Kidney (tissue), 22 donors: ENCODE results near the gene SURF1. TPM values are rescaled to one million over a fixed set of nuclear protein-coding genes. Genes with fewer than 3 reads are reported as not detected.

Experiments
- DNase-seq, 5 donors: peaks; one replicate each; pipeline ENCODE4 v3.0.0-alpha.2; 2013 to 2020
- FAIRE-seq: peaks from 2 replicates; lab custom pipeline; 2012; peaks lifted over from hg19 to GRCh38; lab: Jason Lieb, UNC
- H3K27ac ChIP-seq, 2 donors: one replicate each; pipeline ENCODE4 v1.7.0; 2013; ENCODE audit warnings: low read depth in 2 of 2, low read length in 2 of 2, inconsistent platforms in 1 of 2
- H3K27me3 ChIP-seq: one replicate; pipeline ENCODE4 v1.7.1; 2013; ENCODE audit warnings: low read length, inconsistent platforms; ENCODE audit not compliant: control insufficient read depth, insufficient read depth
- H3K36me3 ChIP-seq, 3 donors: one replicate each; pipeline versions ENCODE4 v1.7.0 to v1.7.1; 2013; ENCODE audit warnings: low read length in 3 of 3, control low read depth in 1 of 3, inconsistent platforms in 1 of 3; ENCODE audit not compliant: insufficient read depth in 3 of 3, control insufficient read depth in 2 of 3
- H3K4me1 ChIP-seq, 3 donors: one replicate each; pipeline versions ENCODE4 v1.7.0 to v1.7.1; 2013; ENCODE audit warnings: low read length in 3 of 3, inconsistent platforms in 1 of 3, low read depth in 1 of 3; ENCODE audit not compliant: control insufficient read depth in 2 of 3, insufficient read depth in 2 of 3
- H3K4me3 ChIP-seq, 3 donors: one replicate each; pipeline versions ENCODE4 v1.7.0 to v1.8.1; 2013; ENCODE audit warnings: low read length in 3 of 3, control low read depth in 1 of 3, inconsistent platforms in 1 of 3
- H3K9ac ChIP-seq, 3 donors: one replicate each; pipeline versions ENCODE4 v1.7.0 to v1.7.1; 2013; ENCODE audit warnings: low read length in 3 of 3, control low read depth in 1 of 3, inconsistent platforms in 1 of 3
- H3K9me3 ChIP-seq, 3 donors: one replicate each; pipeline versions ENCODE4 v1.7.0 to v1.7.1; 2013; ENCODE audit warnings: low read length in 3 of 3, control low read depth in 1 of 3, inconsistent platforms in 1 of 3; ENCODE audit not compliant: control insufficient read depth in 2 of 3, insufficient read depth in 1 of 3
- intact Hi-C: fragments of 100-400 bp; cut with DNase I; formaldehyde crosslinking; loops from one replicate; pipeline ENCODE4 v1.11.1; 2022
- long read RNA-seq, 10 donors: library from polyadenylated mRNA in 1 of 10; unstranded in 1 of 10; transcript quantifications; one replicate each; pipeline ENCODE4 v2.0.0 and lab custom pipeline, GENCODE V29; 2021 to 2026
- polyA plus RNA-seq: library from polyadenylated mRNA; stranded (reverse); fragments of 350-450 nt; fragmentation: Illumina TruSeq; extraction: RNeasy Lipid Tissue Mini Kit (QIAGEN cat#74804); gene quantifications from one replicate; pipeline ENCODE4 v1.2.3, GENCODE V29; 2014; ENCODE audit warnings: low read depth, low replicate concordance; ENCODE audit not compliant: insufficient read depth
- total RNA-seq: library from RNA; stranded (reverse); fragmentation: NEBNext Ultra II Directional; extraction: Animal tissue kit (Norgen Biotek cat#: 25700); gene quantifications from one replicate; pipeline ENCODE4 v1.2.1, GENCODE V29; 2021
- TF ChIP-seq, protein P1 (sequence below): IDR thresholded peaks from 3 replicates; pipeline ENCODE4 v1.5.1; 2012; ENCODE audit warnings: mild to moderate bottlenecking, moderate library complexity, borderline replicate concordance; ENCODE audit not compliant: insufficient read depth; ENCODE audit errors: extremely low read depth
- donor health status: control.
- donor health status: control.
- donor health status: control.
- donor health status: control.
- donor health status: control.
- donor health status: DM: yes; HTN: yes; CAD: no.
- donor health status: Normal renal cell carcinoma (clear cell type).

Gene SURF1, protein sequence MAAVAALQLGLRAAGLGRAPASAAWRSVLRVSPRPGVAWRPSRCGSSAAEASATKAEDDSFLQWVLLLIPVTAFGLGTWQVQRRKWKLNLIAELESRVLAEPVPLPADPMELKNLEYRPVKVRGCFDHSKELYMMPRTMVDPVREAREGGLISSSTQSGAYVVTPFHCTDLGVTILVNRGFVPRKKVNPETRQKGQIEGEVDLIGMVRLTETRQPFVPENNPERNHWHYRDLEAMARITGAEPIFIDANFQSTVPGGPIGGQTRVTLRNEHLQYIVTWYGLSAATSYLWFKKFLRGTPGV
- total RNA-seq (45.0 TPM), polyA plus RNA-seq (165 TPM)
- long read RNA-seq, donor 1, transcript SURF1-201 (9 exons, 1,093 nt) = major isoform, 8 of 33 reads
- long read RNA-seq, donor 1, partial matches to known transcripts = 0 of 33 reads
- long read RNA-seq, donor 1, other reads (novel, unspliced or antisense) = 23 of 33 reads
- long read RNA-seq, donor 2, transcript SURF1-201 (9 exons, 1,093 nt) = major isoform, 18 of 21 reads
- long read RNA-seq, donor 2, partial matches to known transcripts = 0 of 21 reads
- long read RNA-seq, donor 2, other reads (novel, unspliced or antisense) = 0 of 21 reads
- long read RNA-seq, donor 3, transcript SURF1-201 (9 exons, 1,093 nt) = major isoform, 22 of 66 reads
- long read RNA-seq, donor 3, transcript SURF1-205 (8 exons, 991 nt) = minor isoform, 5 of 66 reads
- long read RNA-seq, donor 3, partial matches to known transcripts = 11 of 66 reads
- long read RNA-seq, donor 3, other reads (novel, unspliced or antisense) = 25 of 66 reads
- long read RNA-seq, donor 4, transcript SURF1-201 (9 exons, 1,093 nt) = major isoform, 11 of 11 reads
- long read RNA-seq, donor 4, partial matches to known transcripts = 0 of 11 reads
- long read RNA-seq, donor 4, other reads (novel, unspliced or antisense) = 0 of 11 reads
- long read RNA-seq, donor 5, partial matches to known transcripts = 0 of 1 reads
- long read RNA-seq, donor 5, other reads (novel, unspliced or antisense) = 0 of 1 reads
- long read RNA-seq, donor 6, transcript SURF1-201 (9 exons, 1,093 nt) = major isoform, 8 of 10 reads
- long read RNA-seq, donor 6, partial matches to known transcripts = 0 of 10 reads
- long read RNA-seq, donor 6, other reads (novel, unspliced or antisense) = 0 of 10 reads
- long read RNA-seq, donor 7, transcript SURF1-201 (9 exons, 1,093 nt) = major isoform, 24 of 46 reads
- long read RNA-seq, donor 7, transcript SURF1-204 (5 exons, 931 nt) = minor isoform, 10 of 46 reads
- long read RNA-seq, donor 7, partial matches to known transcripts = 2 of 46 reads
- long read RNA-seq, donor 7, other reads (novel, unspliced or antisense) = 7 of 46 reads
- long read RNA-seq, donor 8, transcript SURF1-201 (9 exons, 1,093 nt) = major isoform, 20 of 26 reads
- long read RNA-seq, donor 8, partial matches to known transcripts = 0 of 26 reads
- long read RNA-seq, donor 8, other reads (novel, unspliced or antisense) = 0 of 26 reads
- long read RNA-seq, donor 9, transcript SURF1-201 (9 exons, 1,093 nt) = major isoform, 7 of 8 reads
- long read RNA-seq, donor 9, partial matches to known transcripts = 0 of 8 reads
- long read RNA-seq, donor 9, other reads (novel, unspliced or antisense) = 0 of 8 reads
- long read RNA-seq, donor 10, transcript SURF1-201 (9 exons, 1,093 nt) = major isoform, 15 of 66 reads
- long read RNA-seq, donor 10, partial matches to known transcripts = 48 of 66 reads
- long read RNA-seq, donor 10, other reads (novel, unspliced or antisense) = 0 of 66 reads

DNA sequence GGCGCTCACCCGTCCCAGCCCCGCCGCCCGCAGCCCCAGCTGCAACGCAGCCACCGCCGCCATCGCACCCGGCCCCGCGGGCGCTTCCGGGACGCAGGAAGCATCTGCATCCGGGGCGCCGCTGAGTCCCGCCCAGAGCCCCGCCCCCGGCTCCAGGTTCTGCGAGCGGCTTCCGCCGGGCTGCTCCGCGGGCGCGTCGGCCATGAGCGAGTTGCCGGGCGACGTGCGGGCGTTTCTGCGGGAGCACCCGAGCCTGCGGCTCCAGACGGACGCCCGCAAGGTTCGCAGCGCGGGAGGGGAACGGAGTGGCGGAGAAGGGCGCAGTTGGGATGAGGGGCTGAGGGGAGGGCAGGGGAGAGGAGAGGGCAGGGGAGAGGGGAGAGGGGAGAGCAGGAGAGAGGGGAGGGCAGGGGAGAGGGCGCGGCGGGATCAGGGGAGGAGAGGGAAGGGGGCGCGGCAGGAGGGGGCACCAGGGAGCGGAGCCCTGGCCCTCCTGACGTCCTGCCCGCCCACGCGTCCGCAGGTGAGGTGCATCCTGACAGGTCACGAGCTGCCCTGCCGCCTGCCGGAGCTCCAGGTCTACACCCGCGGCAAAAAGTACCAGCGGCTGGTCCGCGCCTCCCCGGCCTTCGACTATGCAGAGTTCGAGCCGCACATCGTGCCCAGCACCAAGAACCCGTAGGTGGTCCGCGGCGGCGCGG, at the start of gene SURF1, which contains the start of gene SURF2:
SURF1 (minus strand) TSS at position 97 of the 701 bp plus-strand sequence; CDS start at position 63, 34 bp downstream.
SURF2 (plus strand) TSS at position 160 of the 701 bp plus-strand sequence; CDS start at position 203, 43 bp downstream.
- H3K27ac ChIP-seq = peak within 1 kb of the TSS; percentile 60 to 74
- H3K4me3 ChIP-seq = peak within 1 kb of the TSS; percentile 84 to 90 (median 88)
- TF ChIP-seq, protein P1, sequence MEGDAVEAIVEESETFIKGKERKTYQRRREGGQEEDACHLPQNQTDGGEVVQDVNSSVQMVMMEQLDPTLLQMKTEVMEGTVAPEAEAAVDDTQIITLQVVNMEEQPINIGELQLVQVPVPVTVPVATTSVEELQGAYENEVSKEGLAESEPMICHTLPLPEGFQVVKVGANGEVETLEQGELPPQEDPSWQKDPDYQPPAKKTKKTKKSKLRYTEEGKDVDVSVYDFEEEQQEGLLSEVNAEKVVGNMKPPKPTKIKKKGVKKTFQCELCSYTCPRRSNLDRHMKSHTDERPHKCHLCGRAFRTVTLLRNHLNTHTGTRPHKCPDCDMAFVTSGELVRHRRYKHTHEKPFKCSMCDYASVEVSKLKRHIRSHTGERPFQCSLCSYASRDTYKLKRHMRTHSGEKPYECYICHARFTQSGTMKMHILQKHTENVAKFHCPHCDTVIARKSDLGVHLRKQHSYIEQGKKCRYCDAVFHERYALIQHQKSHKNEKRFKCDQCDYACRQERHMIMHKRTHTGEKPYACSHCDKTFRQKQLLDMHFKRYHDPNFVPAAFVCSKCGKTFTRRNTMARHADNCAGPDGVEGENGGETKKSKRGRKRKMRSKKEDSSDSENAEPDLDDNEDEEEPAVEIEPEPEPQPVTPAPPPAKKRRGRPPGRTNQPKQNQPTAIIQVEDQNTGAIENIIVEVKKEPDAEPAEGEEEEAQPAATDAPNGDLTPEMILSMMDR = no peak
- FAIRE-seq = no peak
- H3K27me3 ChIP-seq = no peaks in the 10 kb centered on the region
- no peaks in the 10 kb centered on the region for H3K9me3 ChIP-seq
- H3K4me1 ChIP-seq = peaks cover 0 to 25% (median 4%) of the 10 kb centered on the region in 3 donors
- peaks cover 5 to 30% (median 10%) of the 10 kb centered on the region in 3 donors for H3K36me3 ChIP-seq
- H3K9ac ChIP-seq = peak within 1 kb of the TSS; percentile 63 to 83 (median 64)
- intact Hi-C loops = no loop called here
- peak; percentile 89 to 96 (median 92) for DNase-seq

DNA sequence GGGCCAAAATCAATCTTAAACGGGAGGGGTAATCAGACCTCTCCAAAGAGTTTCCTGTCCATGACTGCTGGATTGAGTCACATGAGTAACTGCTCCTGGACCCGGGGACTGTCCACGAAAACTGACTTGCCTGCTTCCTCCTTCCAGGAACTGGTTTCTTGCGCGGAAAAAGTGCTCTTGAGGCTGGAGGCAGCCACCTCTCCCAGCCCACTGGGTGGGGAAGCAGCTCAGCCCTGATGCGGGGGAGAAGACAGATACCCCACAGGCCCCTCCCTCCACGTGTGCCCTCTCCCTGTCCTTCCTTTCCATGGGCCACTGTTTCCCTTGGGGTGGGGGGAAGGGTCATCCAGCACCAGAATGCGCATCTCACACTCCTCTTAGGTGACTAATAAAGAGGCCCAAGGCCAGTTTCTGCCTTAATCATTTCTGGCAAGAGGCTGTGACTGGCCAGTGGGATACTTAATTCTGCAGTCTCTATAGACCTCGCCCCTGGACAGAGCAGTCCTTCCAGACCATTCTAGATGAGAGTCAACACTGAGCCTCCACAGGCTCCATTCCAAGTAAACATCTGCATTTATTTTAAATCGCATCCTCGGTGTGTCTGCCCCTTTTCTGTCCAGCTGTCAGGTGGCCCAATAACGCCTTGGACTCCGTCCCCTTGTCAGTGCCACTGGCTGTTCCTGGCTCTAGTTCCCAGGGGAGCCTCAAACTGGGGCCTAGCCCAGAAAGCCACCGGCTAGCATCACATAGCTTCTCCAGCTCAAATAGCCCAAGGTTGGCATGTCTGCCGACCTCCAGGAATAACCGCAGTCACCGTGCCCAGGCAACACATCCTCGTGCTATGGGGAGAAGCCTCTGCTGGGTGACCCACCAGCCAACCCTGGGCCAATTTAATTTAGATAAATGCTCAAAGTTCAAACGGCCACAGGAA, 49.5 kb upstream of the SURF1 start:
- Histone ChIP-seq H3K4me1 (no peaks in the 10 kb centered on the region), H3K9me3 (no peaks in the 10 kb centered on the region), H3K9ac (no peak overlapping the region), H3K27me3 (no peaks in the 10 kb centered on the region), H3K27ac (no peak overlapping the region), H3K36me3 (peaks cover 0 to 17% (median 12%) of the 10 kb centered on the region in 3 donors), H3K4me3 (no peak overlapping the region)
- intact Hi-C loops = loop anchor here (5.0 kb wide), 1 partner anchor 82 kb away; no protein-coding TSS in a partner anchor
- FAIRE-seq = no peak
- peak in 1 of 5 donors; percentile 31 for DNase-seq
- TF ChIP-seq, protein P1 = no peak
